ENCODE results near the gene VAX1. TPM values are rescaled to one million over a fixed set of nuclear protein-coding genes. Genes with fewer than 3 reads are reported as not detected.

The VAX1 gene
- total RNA-seq, 2 experiments from 2014 or later: not detected

DNA sequence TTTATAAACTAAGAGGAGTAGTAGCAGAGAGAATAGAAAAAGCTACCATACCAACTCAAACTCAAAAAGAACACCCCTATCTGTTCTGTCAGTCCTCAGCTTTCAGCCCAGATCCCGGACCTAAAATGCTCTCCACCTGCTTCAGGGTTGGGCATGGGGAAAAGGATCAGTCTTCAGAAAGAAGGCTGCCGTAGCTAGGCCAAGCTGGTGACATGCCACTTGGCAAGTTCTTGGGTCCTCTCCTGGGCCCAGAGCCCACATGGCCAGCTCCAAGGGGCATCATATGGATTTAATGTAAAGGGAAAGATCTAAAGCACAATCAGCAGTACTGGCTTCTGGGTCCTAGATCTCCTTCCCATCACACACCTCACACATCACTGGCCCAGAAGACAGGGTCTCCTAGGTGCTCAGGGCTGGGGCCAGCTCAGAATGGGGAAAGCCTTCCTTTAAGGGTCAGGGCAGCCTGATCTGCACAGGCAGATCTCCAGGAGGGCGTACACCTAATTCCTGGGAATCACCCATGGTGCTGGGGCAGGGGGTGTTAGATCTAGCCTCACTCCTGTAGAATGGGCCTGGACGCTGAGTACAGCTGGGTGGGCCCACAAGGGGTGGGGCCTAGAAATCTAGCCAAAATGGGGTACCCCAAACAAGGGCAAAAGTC is 2.5 kb downstream of the VAX1 start:
- H3K4me3 Mint-ChIP-seq: peak overlapping the region; percentile 51
- POLR2A ChIA-PET: no interaction called here
- peaks cover 59% of the 10 kb centered on the region for H3K4me1 Mint-ChIP-seq (ENCODE audit: low read depth)
- TF ChIP-seq, protein P1, sequence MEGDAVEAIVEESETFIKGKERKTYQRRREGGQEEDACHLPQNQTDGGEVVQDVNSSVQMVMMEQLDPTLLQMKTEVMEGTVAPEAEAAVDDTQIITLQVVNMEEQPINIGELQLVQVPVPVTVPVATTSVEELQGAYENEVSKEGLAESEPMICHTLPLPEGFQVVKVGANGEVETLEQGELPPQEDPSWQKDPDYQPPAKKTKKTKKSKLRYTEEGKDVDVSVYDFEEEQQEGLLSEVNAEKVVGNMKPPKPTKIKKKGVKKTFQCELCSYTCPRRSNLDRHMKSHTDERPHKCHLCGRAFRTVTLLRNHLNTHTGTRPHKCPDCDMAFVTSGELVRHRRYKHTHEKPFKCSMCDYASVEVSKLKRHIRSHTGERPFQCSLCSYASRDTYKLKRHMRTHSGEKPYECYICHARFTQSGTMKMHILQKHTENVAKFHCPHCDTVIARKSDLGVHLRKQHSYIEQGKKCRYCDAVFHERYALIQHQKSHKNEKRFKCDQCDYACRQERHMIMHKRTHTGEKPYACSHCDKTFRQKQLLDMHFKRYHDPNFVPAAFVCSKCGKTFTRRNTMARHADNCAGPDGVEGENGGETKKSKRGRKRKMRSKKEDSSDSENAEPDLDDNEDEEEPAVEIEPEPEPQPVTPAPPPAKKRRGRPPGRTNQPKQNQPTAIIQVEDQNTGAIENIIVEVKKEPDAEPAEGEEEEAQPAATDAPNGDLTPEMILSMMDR (IDR thresholded peaks at IDR 0.05): no peak
- Histone ChIP-seq H3K4me1 (ENCODE audit: insufficient read depth, low read length) (peaks cover 42% of the 10 kb centered on the region), H3K4me3 (ENCODE audit: low read length) (no peak overlapping the region), H3K9me3 (ENCODE audit: control insufficient read depth in 1 of 2, insufficient read depth in 1 of 2, low read length in 2 of 2) (peaks cover 0 to 53% of the 10 kb centered on the region in 2 experiments), H3K36me3 (ENCODE audit: insufficient read depth, low read length) (no peaks in the 10 kb centered on the region), H3K27me3 (ENCODE audit: control insufficient read depth in 1 of 2, insufficient read depth in 2 of 2, low read length in 2 of 2) (peaks cover 78 to 90% of the 10 kb centered on the region in 2 experiments), H3K27ac (ENCODE audit: low read depth in 1 of 2, low read length in 2 of 2) (no peak overlapping the region)
- H3K9me3 Mint-ChIP-seq: no peaks in the 10 kb centered on the region
- DNase-seq (no peak), ATAC-seq (ENCODE audit: poor library complexity) (no peak)
- no peaks in the 10 kb centered on the region for H3K36me3 Mint-ChIP-seq (ENCODE audit: low read depth)
- intact Hi-C loops (cut with DNase I, micrococcal nuclease): no loop called here
- H3K27me3 Mint-ChIP-seq: peaks cover 73% of the 10 kb centered on the region
- CTCF ChIA-PET: no interaction called here
- H3K27ac Mint-ChIP-seq: no peak overlapping the region

DNA sequence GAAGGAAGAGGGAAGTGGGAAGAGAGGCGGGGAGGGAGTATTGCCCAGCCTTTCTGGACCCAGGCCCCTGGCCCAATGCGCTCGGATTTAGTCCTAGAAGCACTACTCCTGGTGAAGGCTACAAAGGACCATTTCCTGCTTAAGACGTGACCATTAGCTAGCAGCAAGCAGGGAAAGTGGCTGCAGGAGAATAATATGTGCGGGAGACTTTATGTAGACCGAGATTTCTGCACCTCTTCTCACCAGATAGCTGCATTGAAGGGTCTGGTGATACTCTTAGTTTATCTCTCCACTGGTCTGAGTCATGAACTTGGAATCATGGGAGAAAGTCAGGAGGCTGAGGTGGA is 3.1 kb downstream of the VAX1 start:
- DNase-seq (no peak), ATAC-seq (ENCODE audit: poor library complexity) (no peak)
- peak overlapping the region; percentile 15 for H3K4me3 Mint-ChIP-seq
- Histone ChIP-seq H3K9me3 (ENCODE audit: control insufficient read depth in 1 of 2, insufficient read depth in 1 of 2, low read length in 2 of 2) (peaks cover 0 to 47% of the 10 kb centered on the region in 2 experiments), H3K27ac (ENCODE audit: low read depth in 1 of 2, low read length in 2 of 2) (no peak overlapping the region), H3K4me1 (ENCODE audit: insufficient read depth, low read length) (peaks cover 42% of the 10 kb centered on the region), H3K36me3 (ENCODE audit: insufficient read depth, low read length) (no peaks in the 10 kb centered on the region), H3K4me3 (ENCODE audit: low read length) (no peak overlapping the region), H3K27me3 (ENCODE audit: control insufficient read depth in 1 of 2, insufficient read depth in 2 of 2, low read length in 2 of 2) (peaks cover 78 to 90% of the 10 kb centered on the region in 2 experiments)
- peaks cover 59% of the 10 kb centered on the region for H3K4me1 Mint-ChIP-seq (ENCODE audit: low read depth)
- no peak overlapping the region for H3K27ac Mint-ChIP-seq
- intact Hi-C loops (cut with DNase I, micrococcal nuclease): no loop called here
- peaks cover 79% of the 10 kb centered on the region for H3K27me3 Mint-ChIP-seq
- ChIA-PET POLR2A (no interaction called here), CTCF (no interaction called here)
- TF ChIP-seq, protein P1 (IDR thresholded peaks at IDR 0.05): no peak
- H3K9me3 Mint-ChIP-seq: no peaks in the 10 kb centered on the region
- no peaks in the 10 kb centered on the region for H3K36me3 Mint-ChIP-seq (ENCODE audit: low read depth)

DNA sequence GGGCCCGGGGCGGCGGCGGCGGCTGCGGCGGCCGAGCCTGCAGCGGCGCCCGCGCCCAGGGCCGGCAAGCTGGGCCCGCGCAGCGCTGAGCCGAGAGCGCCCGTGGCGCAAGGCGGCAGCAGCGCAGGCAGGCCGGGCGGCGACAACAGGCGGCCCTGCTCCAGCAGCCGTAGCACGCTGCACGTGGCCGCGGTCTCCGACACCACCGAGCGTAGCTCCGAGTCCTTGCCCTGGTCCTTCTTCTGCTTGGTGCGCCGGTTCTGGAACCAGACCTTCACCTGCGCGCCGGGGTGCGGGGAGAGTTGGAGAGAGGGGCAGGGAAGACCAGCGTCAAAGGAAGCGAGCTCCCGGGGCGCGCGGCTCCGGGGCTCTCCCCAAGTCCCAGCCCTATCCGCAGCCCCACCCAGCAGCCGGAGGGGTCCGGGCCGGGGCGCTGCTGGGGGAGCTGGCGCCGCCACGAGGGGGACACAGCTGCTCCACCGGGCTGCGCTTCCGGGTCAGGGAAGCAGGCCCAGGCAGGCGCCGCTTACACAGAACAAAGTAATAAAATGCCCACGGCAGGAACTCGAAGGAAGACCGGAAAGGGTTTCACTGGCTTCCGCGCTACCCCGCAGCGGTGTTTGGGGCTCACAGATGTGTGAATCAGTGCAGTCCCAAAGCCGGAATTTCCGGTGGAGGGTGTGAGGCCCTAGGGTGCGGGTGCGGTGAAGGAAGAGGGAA is 3.6 kb downstream of the VAX1 start:
- Histone ChIP-seq H3K4me3 (ENCODE audit: low read length) (no peak overlapping the region), H3K27me3 (ENCODE audit: control insufficient read depth in 1 of 2, insufficient read depth in 2 of 2, low read length in 2 of 2) (peaks cover 79 to 92% of the 10 kb centered on the region in 2 experiments), H3K9me3 (ENCODE audit: control insufficient read depth in 1 of 2, insufficient read depth in 1 of 2, low read length in 2 of 2) (peaks cover 0 to 43% of the 10 kb centered on the region in 2 experiments), H3K27ac (ENCODE audit: low read depth in 1 of 2, low read length in 2 of 2) (no peak overlapping the region), H3K36me3 (ENCODE audit: insufficient read depth, low read length) (no peaks in the 10 kb centered on the region), H3K4me1 (ENCODE audit: insufficient read depth, low read length) (peaks cover 42% of the 10 kb centered on the region)
- intact Hi-C loops (cut with DNase I, micrococcal nuclease): no loop called here
- H3K4me1 Mint-ChIP-seq (ENCODE audit: low read depth): peaks cover 59% of the 10 kb centered on the region
- no peak for ATAC-seq (ENCODE audit: poor library complexity)
- TF ChIP-seq, protein P1 (IDR thresholded peaks at IDR 0.05): no peak
- no peak overlapping the region for H3K27ac Mint-ChIP-seq
- POLR2A ChIA-PET: no interaction called here
- peaks cover 84% of the 10 kb centered on the region for H3K27me3 Mint-ChIP-seq
- no peaks in the 10 kb centered on the region for H3K36me3 Mint-ChIP-seq (ENCODE audit: low read depth)
- H3K4me3 Mint-ChIP-seq: no peak overlapping the region
- CTCF ChIA-PET: no interaction called here
- DNase-seq: peak in 1 of 14 experiments; percentile 21
- H3K9me3 Mint-ChIP-seq: no peaks in the 10 kb centered on the region
